GM19193 (cell line): Measurements from ENCODE around the gene SERTAD2.

Source experiments
- POLR2A ChIP-seq: IDR thresholded peaks from 4 replicates; pipeline ENCODE4 v1.6.1; 2011; ENCODE audit not compliant: insufficient read depth, insufficient read length; ENCODE audit errors: extremely low read depth

Gene SERTAD2

DNA sequence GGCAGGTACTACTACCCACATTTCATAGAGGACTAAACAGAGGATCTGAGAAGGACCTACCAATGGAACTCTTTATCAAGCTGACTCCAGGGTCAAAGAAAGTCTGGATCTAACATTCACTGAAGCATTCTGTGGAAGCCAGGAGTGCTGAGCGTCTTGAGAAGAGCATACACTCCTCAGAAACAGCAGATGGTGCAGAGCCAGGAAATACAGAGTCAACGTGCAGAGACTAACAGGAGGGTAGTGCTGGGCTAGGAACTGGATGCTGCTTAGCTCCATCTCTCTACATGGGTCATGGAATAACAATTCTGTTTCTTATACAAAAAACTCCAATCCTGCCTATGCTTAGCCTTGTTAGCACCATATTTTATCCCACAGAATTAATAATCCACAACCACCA, 5.5 kb upstream of the SERTAD2 start:
- TF ChIP-seq POLR2A, result no peak

DNA sequence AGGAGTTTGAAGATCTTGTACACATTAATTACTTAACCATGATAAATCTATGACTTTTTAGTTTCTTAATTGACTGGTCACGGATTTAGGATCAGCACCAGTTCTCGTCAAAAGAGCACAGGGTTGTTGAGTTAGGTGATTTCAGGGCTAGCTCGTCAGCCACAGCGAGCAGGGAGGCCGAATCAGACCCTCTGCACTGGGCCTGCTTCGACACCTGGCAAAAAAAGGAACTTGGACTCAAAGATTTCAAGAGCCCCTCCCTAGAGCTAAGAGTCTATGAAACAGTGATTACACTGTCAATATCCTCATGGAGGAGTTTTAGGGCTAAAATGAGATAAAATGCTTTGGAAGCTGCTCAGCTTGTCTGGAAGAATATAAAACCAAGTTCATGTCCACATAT, 4.6 kb upstream of the SERTAD2 start:
- TF ChIP-seq POLR2A, result peak; percentile 30

DNA sequence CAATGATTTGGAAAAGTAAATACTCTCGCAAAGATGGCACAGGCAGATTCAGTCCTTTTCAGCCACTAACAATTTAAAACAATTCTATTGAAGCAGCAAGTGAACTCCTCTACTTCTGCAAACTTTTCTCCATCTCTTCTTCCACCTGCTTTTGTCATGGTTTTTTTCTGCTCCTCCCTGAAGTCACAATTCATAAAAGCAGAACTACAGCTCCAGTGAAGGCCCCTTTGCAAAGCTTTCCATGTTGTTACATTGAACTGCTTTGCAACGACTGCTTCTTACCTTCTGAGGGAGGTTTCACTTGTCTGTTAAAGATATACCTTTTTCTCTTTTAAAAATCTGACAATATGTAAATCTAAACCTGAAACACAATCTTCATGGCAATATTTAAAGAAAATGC, 3.7 kb upstream of the SERTAD2 start:
- TF ChIP-seq POLR2A, result no peak

DNA sequence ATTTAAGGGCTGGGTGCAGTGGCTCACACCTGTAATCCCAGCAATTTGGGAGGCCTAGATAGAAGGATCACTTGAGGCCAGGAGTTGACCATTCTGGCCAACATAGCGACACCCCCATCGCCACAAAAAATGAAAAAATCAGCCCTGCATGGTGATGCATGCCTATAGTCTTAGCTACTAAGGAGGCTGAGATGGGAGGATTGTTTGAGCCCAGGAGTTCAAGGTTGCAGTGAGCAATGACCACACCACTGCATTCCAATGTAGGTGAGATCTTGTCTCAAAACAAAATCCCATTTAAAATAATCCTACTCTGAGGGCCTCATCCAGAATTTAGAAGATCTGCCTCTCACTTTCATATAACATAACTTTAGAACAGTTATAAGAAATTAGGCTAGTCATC, 2.7 kb upstream of the SERTAD2 start:
- no peak for TF ChIP-seq POLR2A

DNA sequence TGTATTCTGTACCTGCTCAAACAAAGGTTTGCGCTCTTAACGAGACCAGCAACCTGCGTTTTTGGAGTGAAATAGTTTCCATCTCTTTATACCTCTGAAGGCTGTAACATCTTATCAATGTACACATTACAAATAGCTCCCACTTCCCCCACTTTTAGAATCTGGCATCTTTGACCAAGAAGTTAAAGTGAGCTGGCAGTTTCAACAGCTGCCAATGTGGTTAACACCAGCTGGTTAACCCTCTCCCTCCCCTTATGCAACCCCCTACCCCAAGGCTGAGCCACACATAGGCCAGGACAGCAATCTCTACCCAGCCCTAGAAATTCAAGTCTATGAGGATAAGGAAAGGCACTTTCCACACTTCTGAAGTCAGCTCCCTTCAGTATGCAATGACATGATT, 2.2 kb upstream of the SERTAD2 start:
- TF ChIP-seq POLR2A, result no peak

DNA sequence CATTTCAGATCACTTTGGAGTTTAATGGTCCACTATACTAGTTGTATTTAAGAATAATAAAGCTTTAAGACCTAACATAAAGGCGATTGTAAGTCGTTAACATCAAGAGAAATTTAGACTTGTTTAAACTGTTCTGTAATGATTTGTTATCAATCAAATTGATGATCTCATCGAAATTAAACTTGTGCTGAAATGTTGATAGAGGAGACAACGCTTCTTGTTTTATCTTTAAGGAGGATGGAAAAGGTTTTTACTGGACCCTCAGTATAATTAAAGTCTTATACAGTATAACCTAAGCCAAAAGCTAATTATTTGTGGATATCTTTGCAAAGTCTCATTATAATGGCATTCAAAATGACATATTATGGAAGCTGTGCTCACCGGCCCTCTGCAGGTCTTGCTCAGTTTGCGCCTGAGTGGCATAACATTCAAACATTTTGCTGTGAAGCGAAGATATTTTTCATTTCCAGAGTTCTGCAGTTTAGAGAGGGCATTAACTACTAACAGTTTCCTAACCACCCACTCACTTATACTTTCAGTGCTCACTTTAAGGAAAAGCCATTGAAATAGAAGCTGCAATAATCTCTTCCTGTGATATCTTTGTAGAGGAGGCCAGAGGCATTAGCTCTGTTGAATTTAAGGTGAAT, 1.4 kb upstream of the SERTAD2 start:
- no peak for TF ChIP-seq POLR2A

DNA sequence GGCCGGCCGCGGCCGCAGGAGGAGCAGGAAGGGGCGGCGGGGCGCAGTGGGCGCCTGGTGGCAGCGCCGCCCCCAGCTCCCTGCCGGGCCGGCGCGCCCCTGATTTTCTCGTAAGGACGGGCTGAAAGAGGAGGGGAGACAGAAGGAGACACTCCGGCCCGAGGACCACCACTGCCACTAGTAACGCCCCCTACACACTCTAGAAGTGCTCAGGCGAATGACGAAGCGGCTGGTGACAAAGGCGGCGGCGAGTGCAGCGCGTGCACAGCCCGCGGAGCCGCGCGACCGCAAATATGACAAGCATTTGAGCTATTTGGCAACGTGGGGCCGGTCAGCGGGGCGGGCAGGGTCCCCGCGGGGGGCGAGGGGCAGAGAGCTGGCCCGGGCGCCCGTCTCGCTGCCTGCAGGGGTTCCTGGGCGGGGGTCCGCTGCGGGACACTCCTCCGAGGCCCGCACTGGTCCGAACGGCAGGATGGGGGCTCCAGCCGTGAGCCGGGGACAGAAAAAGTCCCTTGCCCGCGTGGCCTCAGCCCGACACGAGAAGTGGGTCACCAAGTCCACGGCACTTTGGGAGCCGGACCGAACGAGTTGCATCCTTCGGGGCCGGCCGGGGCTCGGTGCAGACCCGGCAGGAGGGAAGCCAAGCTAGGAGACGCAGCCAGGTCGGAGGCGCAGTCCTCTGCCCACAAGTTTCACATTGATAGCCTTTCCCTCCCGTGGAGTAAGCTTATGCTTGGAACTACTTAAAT, 524 bp upstream of the SERTAD2 start:
- TF ChIP-seq POLR2A, result peak; percentile 80

DNA sequence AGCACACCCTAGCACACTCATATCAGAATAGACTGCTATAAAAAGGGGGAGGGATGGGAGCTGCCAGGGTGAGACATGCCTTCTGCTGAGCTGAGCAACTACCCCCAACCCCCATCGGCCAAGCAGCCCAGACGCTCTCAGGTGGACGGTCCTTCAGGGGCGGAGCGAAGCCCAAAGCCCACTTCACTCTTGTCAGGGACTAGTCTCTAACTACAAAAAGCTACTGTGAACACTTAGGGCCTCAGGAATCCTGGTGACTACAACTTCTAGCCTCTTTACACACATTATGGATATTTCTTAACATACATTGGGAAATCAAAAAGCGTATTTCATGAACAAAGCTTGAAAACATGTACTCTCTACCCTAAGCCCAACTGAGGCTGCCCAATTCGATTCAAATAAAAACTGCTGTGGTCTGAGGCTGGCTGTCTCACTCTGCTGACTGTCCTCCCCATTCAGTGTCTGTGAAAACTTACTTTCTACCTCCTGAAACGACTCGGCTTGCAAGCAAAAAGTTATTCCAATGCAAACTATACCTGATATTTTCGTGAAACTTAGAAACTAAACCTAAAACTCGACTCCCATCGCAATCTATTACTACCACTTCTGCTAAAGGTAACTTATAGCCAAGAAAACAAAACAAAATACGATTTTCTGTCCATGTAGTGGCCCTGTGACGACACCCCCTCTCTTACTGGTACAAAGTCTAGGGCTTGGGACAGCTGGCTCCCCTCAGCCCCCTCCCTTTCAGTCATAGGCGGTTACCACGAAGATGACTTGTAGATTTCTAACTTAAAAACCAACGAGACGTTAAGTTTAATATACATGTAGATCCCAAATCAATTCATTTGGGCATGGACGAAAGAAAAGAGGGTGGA, 1.2 kb downstream of the SERTAD2 start:
- TF ChIP-seq POLR2A, result no peak

DNA sequence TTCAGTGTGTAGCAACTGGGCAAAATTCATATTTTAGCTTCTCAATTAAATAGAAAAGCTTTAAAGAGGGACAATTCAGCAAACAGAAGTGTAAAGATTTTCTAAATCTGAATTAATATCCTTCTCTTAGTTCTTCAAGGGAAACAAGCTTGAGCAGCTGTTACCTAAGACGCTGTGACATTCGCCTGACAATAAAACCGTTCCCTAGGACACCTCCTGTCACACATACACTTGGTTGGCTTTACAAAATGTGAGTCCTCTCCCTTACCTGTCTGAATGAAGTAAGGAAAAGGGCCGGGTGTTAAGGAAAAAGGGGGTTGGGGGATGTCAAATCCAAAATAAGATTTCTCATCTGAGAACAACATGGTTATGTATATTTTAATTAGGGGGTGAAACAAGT, 2.1 kb downstream of the SERTAD2 start:
- TF ChIP-seq POLR2A, result no peak

DNA sequence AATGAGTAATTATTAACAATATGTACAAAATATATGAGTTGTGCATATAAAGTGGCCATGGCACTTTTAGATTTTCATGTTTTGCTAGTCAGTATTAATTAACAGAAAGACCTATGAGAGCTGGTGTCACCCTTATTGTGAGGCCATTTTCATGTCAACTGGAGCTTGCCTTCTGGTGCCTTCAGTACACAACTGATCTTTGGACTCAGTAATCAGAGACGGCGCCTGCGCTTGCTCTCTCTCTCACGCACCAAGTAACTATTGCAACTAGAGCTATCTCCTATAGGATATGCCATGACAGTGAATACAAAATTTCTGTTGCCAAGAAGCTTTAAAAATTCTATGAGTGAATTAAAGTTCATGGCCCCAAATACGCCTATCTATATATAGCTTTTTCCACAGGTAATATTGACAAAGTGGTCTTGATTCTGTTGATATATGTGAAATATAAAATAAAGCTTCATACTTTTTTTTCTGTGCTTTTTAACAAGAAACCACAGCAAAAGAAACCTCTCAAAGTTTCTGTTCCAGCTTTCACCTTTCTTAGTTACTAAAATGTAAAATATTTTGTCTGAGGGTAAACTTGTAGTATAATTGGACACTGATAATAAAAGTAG, 2.9 kb downstream of the SERTAD2 start:
- no peak for TF ChIP-seq POLR2A

DNA sequence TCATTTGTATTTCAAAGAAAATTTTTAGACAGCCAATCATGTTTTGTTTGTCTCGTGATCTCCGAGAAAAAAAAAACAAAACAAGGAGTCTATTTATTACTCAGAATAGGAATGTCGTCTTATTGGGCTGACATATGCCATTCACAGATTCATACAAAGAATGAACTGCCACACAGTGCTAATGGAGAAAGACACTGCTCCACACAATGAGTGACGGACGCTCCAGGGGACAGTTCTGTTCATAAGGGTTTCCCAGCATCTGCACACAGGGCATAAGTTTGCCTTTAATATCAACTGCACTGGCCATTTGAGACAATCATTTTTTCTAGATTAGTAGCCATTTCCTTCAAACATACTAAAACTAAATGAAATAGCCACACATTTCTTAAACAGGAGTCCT, 3.4 kb downstream of the SERTAD2 start:
- TF ChIP-seq POLR2A, result no peak

DNA sequence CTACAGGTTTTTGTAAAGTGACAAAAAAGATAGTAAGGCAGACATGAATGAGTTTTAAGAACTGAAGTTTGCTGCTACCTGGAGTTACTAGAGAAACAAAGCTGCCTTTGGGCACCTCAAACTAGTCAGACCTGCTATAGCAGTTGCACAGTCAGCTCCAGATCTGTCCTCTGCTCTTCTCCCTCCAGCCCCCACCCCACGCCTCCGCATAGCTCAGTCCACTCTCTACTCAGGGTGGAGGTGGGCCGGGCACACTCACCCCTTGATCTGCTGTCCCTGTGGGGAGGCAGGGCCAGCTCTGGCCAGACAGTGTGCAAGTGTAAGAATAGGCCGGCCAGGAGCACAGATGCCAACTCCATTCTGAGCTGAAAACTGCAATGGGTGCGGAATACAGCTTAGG, 4.1 kb downstream of the SERTAD2 start:
- TF ChIP-seq POLR2A, result no peak

DNA sequence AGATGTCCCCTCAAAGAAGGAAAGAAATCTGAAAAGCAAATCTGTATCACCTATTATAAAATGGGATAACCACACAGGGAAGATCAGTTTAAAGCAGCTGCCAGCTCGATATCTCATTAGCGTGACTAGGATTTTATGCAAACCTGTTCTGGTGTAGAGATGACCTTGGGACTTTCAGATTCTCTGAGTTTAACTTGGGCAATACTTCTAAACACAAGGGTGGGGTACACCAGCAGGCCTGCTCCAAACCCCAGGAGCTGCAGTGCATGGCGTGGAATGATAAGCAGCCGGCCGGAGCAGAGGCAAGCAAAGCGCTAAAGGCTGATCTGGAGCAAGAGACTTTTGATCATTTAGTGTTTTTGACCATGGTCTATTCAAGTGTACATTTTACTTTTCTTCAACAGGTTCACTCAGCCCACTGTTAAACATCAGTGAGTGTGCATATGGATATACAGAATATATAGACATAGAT, 4.7 kb downstream of the SERTAD2 start:
- no peak for TF ChIP-seq POLR2A

DNA sequence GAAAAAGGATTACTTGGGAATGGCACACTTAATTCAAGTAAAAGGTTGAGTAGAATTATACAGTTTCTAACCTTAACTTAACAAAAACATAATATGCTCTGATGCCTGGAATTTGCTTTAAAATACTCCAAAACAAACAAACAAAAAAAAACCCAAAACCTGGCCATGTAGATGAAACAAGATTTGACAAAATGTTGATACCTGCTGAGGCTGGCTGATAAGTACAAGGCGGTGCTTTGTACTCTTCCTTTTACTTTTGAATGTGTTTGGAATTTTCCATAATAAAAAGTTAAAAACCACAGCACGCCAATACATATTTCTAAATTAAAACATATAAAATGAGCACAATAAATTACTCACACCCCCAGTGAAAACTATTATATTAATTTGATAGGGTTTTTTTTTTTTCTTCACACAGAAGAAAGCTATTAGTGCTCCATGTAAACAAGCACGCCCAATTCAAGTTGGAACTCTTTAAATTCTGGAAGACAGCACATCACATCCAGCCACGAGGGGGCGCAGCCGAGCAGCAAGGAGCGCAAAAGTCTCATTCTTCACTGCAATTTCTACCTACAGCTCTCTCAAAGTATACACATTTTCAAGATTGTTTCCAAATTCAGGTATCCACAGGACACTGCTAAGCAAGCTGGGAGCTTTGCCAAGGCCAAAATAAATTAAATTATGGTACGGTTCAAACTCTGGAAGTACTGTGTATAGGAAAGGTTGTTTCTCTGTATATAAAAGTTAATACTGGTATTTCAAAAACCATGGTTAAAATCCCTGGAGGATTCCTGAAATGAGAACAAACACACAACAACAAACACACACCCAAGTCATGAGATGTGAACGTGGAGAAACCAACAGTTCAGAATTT, 7.5 kb downstream of the SERTAD2 start:
- no peak for TF ChIP-seq POLR2A
